ENCODE data around the gene TAF9. TPM values are rescaled to one million over a fixed set of nuclear protein-coding genes. Genes with fewer than 3 reads are reported as not detected.
A peak's percentile ranks its signal among the peaks of the same experiment; 100 is the strongest.

Gene TAF9
- total and polyA plus RNA-seq, 2 of the 13 experiments (the other 11 are each of a cell fraction or from before 2014, with no cell fraction given) = 113 to 218 TPM

DNA sequence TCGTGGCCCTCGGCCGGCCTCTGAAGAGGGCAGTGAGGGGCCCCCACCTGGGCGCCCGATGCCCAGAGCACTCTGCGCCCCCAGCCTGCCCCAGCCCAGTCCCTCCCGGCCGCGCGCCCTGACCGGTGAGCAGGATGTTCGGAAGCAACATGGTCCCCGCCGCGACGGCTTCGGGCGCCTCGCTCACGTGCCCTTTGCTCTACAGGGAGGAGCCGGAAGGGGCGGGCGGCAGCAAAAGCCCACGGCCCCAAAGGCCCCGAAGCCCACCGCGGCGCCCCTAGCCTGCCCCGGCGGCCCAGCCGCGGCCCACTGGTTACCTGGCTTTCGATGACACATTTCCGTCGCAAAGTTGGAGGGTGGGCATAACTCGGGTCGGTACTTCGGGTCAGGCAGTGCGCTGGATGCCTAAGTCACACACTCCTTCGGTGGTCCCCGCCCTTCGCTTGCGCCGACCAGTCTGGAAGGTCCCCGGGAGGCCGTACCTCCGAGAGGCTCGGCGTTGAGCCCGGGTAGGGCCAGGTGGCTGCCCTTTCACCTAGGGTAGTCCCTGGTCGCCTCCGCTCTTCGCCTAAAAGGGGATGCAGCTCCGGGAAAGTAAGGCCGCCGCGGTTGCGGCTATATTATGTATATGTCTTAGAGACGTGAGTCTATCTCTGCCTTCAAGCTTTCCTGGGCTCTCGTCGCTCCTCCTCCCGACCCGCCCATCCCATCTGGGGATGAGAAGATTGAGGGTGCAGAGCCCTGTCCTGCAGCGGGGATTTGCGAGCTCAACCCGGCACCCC lies at the start of gene TAF9, which contains the start of the genes AK6 and RAD17 (continued):
- TF ChIP-seq, protein P1, sequence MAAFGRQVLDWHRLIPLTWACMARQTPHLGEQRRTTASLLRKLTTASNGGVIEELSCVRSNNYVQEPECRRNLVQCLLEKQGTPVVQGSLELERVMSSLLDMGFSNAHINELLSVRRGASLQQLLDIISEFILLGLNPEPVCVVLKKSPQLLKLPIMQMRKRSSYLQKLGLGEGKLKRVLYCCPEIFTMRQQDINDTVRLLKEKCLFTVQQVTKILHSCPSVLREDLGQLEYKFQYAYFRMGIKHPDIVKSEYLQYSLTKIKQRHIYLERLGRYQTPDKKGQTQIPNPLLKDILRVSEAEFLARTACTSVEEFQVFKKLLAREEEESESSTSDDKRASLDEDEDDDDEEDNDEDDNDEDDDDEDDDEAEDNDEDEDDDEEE (CRISPR knock-in tag; IDR thresholded peaks at IDR 0.05) = peak; percentile 82
- TF ChIP-seq ZFP36L2 (CRISPR knock-in tag; IDR thresholded peaks at IDR 0.05) = no peak
- peak; percentile 74 for TF ChIP-seq ELF1 (CRISPR knock-in tag; IDR thresholded peaks at IDR 0.05)
- no peak for TF ChIP-seq ESRRA (CRISPR knock-in tag; IDR thresholded peaks at IDR 0.05; ENCODE audit: low read depth)
- TF ChIP-seq ZNF260 (CRISPR knock-in tag; IDR thresholded peaks at IDR 0.05; ENCODE audit: borderline replicate concordance, low read depth) = no peak
- TF ChIP-seq IRF2 (CRISPR knock-in tag; IDR thresholded peaks at IDR 0.05) = peak; percentile 38; the same call in 1 of the 2 replicates
- peak; percentile 24; the same call in 1 of the 2 replicates for TF ChIP-seq FOXP4 (CRISPR knock-in tag; IDR thresholded peaks at IDR 0.05)
- peak; percentile 85 for TF ChIP-seq YY1 (IDR thresholded peaks at IDR 0.05; ENCODE audit: insufficient read depth, insufficient replicate concordance, low read depth, low read length)
- peak; percentile 52 for TF ChIP-seq TFDP2 (CRISPR knock-in tag; IDR thresholded peaks at IDR 0.05)
- TF ChIP-seq ZFY (CRISPR knock-in tag; IDR thresholded peaks at IDR 0.05) = peak; percentile 92
- TF ChIP-seq CENPBD1 (CRISPR knock-in tag; IDR thresholded peaks at IDR 0.05; ENCODE audit: borderline replicate concordance, low read depth) = 0 out of 2 replicates have a peak, but pooled peaks have one; percentile 63
- TF ChIP-seq CSRNP1 (CRISPR knock-in tag; IDR thresholded peaks at IDR 0.05) = no peak; the same call in 1 of the 2 replicates
- TF ChIP-seq ZNF609 (CRISPR knock-in tag; IDR thresholded peaks at IDR 0.05; ENCODE audit: borderline replicate concordance) = peak; percentile 69; the same call in 1 of the 2 replicates
- peak; percentile 78 for TF ChIP-seq GMEB1 (CRISPR knock-in tag; IDR thresholded peaks at IDR 0.05; ENCODE audit: borderline replicate concordance)
